ENCODE data around the gene ATP6V1E1. TPM values are rescaled to one million over a fixed set of nuclear protein-coding genes. Genes with fewer than 3 reads are reported as not detected.

ATP6V1E1 gene
- total RNA-seq, 1 experiment from 2014 or later: 160 TPM

GRCh38 chr22:17633998-17634323 lies 5.4 kb upstream of the ATP6V1E1 start:
- DNase-seq (ENCODE audit: low read depth): no peak

GRCh38 chr22:17633217-17633997 lies 4.9 kb upstream of the ATP6V1E1 start:
- peak; percentile 95 for DNase-seq (ENCODE audit: low read depth)

DNA sequence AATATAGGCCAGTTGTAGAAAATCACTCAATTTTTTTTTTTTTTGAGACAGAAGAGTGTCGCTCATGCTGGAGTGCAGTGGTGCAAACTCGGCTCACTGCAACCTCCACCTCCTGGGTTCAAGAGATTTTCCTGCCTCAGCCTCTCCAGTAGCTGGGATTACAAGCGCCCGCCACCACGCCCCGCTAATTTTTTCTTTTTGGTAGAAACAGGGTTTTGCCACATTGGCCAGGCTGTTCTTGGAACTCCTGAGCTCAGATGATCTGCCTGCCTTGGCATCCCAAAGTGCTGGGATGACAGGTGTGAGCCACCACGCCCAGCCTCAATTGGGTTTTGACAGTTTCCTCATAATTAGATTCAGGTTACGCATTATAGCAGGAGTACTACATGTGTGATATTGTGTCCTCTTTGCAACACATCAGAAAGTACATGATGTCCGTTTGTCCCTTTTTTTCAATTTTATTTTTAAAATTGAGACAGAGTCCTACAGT lies 2.6 kb upstream of the ATP6V1E1 start:
- DNase-seq (ENCODE audit: low read depth): no peak

- no peak for DNase-seq (ENCODE audit: low read depth)
Observed at GRCh38 chr22:17629641-17630040, 1.1 kb upstream of the ATP6V1E1 start.

DNA sequence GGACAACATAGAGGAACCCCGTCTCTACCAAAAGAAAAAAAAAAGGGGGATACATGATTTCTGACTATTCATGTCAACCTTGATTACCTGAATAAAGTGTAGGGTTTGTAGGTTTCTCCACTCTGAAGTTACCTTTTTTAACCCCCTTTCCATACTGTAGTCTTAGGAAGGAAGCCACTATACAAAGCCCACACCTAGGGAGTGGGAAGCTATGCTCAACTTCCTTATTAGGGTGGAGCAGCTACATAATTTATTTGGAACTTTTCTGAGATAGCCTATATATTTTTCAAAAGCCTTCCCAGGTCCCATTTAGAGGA lies 582 bp upstream of the ATP6V1E1 start:
- DNase-seq (ENCODE audit: low read depth): no peak

DNA sequence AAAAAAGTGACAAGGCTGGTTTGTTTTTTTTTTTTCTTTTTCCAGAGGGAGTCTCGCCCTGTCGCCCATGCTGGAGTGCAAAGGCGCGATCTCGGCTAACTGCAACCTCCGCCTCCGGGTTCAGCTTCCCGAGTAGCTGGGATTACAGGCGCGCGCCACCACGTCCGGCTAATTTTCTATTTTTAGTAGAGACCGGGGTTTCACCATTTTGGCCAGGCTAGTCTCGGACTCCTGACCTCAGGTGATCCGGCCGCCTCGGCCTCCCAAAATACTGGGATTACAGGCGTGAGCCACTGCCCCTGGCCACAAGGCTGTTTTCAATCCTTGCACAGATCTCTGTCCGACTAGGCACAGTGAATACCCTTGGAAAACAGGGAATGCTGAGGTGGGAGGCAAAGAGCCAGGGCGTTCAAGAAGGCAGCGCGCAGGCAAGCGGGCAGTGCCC lies 566 bp downstream of the ATP6V1E1 start:
- no peak for DNase-seq (ENCODE audit: low read depth)

DNA sequence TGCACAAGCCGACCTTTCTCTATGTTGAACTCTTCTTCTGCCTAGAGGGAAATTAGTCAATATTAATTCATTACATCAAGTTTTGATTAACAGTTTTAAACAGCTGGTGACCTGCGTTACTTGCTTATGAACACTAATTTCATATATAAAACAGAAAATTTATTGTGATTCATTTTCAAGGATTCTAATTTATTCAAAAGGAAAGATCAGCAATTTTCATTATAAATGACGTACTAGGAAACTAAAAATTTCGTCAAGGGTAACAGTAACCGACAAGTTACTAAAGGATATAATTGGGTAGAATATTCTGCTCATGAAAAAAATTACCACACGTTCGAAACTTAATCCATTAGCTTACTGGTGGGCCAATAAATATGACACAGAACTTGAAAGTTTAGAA lies 15.3 kb downstream of the ATP6V1E1 start:
- no peak for DNase-seq (ENCODE audit: low read depth)

GRCh38 chr22:17612057-17612456 lies 16.5 kb downstream of the ATP6V1E1 start:
- no peak for DNase-seq (ENCODE audit: low read depth)

DNA sequence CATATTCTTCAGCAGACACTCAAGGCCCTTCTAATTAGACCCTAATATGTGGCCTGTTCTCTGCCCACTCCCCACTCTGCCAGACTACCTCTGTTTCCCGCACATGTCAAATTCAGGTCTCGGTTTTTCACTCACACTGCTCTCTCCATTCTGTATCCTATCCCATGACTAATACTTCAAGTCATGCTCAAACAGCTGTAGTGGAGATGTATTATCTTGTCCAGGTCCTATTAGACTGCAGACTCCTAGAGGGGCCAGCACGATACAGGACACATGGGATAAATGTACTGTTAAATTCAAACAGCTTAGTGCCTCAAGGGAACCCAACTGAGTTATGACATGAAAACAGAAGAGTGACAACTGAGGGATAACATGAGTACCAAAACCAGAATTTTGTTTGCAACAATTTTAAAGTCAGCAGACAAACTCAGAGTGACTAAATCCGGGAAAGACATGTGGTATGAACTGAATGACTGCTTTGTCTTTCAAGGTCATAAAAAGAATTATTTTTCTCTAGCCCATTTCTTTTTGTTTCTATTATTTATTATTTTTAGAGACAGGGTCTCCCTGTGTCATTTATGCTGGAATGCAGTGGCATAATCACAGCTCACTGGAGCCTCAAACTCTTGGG lies 20.5 kb downstream of the ATP6V1E1 start:
- no peak for DNase-seq (ENCODE audit: low read depth)

GRCh38 chr22:17606496-17606895 lies 22.1 kb downstream of the ATP6V1E1 start:
- no peak for DNase-seq (ENCODE audit: low read depth)

- no peak for DNase-seq (ENCODE audit: low read depth)
Observed at GRCh38 chr22:17603668-17604067, 24.9 kb downstream of the ATP6V1E1 start.

DNA sequence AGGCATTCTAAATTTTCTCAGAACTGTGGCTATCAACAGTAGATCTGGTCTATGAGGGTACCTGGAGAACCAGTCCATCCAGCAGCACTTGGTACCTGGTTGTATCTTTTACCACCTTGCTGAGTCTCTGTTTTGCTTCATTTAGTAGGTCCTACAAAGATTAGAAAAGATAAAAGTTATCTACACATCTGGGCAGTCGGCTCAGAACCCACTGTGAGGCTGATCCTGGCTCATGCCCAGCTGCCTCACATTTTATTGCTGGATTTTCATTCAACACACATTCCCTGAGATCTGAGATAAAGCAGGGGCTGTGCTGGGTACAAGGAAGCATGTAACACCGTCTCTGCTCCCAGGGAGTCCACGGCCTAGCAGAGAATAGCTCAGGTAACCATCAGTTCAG lies 27.5 kb downstream of the ATP6V1E1 start:
- DNase-seq (ENCODE audit: low read depth): no peak

- no peak for DNase-seq (ENCODE audit: low read depth)
Observed at GRCh38 chr22:17598318-17598717, 30.2 kb downstream of the ATP6V1E1 start.

GRCh38 chr22:17597217-17597616 lies 31.3 kb downstream of the ATP6V1E1 start:
- DNase-seq (ENCODE audit: low read depth): no peak

DNA sequence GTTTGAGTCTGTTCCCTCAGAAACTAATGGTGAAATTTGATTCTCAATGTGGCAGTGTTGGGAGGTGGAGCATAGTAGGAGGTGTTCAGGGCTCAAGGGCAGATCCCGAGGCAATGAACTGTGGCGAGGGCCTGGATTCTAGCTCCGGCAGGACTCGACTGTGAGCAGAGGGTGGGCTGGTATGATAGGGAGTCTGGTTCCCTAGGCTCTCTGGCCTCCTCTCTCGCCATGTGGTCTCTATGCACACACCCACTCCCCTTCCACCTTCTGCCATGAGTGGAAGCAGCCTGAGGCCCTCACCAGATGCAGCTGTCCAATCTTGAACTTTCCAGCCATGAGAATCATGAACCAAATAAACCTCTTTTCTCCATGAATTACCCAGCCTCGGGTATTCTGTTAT lies 32.3 kb downstream of the ATP6V1E1 start:
- DNase-seq (ENCODE audit: low read depth): no peak

DNA sequence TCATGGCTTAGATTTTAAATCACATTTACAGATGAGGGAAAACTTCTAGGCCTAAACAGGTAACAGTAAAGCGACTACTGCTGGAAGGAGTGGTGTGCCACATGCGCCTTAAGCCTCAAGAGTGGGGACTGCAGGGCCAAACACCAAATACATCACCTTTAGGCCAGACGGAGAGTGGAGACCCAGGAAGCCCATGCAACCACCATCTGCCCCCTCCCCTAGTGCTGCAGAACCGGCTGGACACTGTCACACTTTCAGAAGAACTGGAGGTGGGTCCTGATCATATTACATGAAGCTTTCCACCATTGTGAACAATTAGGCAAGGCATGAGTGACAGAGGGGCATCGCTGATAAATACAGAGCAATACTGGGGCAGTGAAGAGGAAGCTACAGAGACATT lies 36.3 kb downstream of the ATP6V1E1 start:
- DNase-seq (ENCODE audit: low read depth): no peak

GRCh38 chr22:17590586-17590985 lies 38.0 kb downstream of the ATP6V1E1 start:
- DNase-seq (ENCODE audit: low read depth): no peak

DNA sequence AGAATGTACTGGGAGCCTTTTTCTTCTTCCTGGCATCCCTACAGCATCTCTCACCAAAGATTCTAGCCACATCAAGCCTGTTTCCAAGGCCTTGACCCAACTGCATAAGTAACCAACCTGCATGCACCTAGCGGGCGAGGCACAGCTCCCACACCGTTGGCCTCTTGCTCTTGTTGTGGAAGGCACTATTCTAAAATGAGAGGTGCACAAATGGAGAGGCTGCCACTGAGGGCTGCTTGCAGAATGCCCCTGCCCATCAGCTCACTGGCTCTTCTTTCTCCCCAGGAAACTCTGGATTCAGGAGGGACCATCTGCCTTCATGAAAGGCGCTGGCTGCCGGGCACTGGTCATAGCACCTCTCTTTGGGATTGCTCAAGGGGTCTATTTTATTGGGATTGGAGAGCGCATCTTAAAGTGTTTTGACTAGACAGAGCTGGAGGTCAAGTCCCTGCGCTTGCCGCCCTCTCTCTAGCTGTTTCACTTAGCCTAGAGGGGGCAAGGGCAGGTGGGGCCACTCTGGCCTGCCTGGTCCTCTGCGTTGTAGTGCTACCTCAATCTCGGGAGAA lies 38.7 kb downstream of the ATP6V1E1 start:
- no peak for DNase-seq (ENCODE audit: low read depth)

DNA sequence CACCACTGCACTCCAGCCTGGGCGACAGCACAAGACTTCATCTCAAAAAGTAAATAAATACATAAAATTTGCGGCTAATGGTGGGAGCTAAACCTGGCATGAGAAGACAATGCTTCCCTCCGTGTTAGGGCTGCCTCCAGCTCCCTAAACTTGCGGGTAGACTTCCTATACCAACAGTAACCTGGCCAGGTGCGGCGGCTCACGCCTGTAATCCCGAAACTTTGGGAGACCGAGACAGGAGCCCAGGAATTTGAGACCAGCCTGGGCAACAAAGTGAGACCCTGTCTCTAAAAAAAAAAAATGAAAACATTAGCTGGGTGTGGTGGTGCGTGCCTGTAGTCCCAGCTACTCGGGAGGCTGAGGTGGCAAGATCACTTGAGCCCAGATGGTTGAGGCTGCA lies 39.9 kb downstream of the ATP6V1E1 start:
- no peak for DNase-seq (ENCODE audit: low read depth)

GRCh38 chr22:17587629-17588028 lies 40.9 kb downstream of the ATP6V1E1 start:
- no peak for DNase-seq (ENCODE audit: low read depth)

- no peak for DNase-seq (ENCODE audit: low read depth)
Observed at GRCh38 chr22:17586831-17587440, 41.6 kb downstream of the ATP6V1E1 start.

DNA sequence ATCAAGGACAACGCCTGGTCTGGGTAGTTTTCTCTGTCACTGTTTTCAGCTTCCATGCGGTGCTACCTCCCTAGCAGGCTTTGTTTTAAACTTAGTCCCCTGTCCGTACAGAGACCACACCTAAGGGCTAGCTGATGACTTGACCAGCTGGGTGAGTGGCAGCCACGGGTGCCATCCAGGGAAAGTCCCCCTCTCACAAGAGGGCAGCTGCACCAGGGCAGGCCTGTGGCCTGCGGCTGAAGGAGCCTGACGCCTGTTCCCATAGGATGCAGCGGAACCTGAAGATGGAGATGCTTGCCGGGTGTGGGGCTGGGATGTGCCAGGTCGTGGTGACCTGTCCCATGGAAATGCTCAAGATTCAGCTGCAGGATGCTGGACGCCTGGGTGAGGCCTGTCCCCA lies 45.4 kb downstream of the ATP6V1E1 start:
- DNase-seq (ENCODE audit: low read depth): no peak

DNA sequence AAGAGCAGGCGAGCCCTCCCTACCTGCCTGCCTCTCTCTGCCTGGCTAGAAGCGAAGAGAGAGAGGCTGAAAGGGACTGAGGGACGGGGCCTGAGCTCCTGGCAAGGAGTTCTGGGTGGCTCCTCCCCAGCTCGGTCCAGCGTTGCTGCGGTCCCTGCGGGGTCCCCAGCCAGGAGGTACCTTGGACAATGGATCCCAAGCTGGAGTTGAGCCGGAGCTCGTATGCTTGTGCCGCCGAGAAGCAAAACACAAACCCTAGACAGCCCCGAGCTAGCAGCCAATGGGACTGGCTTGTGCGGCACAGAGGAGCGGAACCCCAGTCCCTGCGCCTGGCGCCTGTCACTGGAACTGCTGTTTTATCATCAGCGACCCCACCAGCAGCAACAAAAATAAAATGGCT lies 46.9 kb downstream of the ATP6V1E1 start:
- DNase-seq (ENCODE audit: low read depth): no peak

Measured in M059J (cell line).